WTC11 (cell line): ENCODE results near the gene ATP2B3. TPM values are rescaled to one million over a fixed set of nuclear protein-coding genes. Genes with fewer than 3 reads are reported as not detected.

ENCODE experiments used
- ATAC-seq: fragments of 200-7000 bp; cut with Tn5 transposase; 2 replicates; pipeline ENCODE4 v1.10.0; 2021; ENCODE audit warnings: mild to moderate bottlenecking, moderate library complexity
- CTCF ChIA-PET: fragments of 300-600 bp; sonication (Branson Sonifier 250); formaldehyde crosslinking; loops from one replicate; lab custom pipeline; 2021; ENCODE audit warnings: antibody characterized with exemption; lab: Charles Lee
- POLR2A ChIA-PET: fragments of 350-600 bp; sonication (Branson Sonifier 250); formaldehyde crosslinking; loops from one replicate; lab custom pipeline; 2021; ENCODE audit warnings: antibody characterized with exemption; lab: Charles Lee
- DNase-seq: peaks from one replicate; pipeline ENCODE4 v3.0.0; 2021; ENCODE audit warnings: low spot score
- H3K27ac Mint-ChIP-seq: 2 replicates; pipeline ENCODE4 v1.8.0; 2021; ENCODE audit warnings: mixed read lengths
- H3K27me3 Mint-ChIP-seq: 2 replicates; pipeline ENCODE4 v1.8.0; 2021; ENCODE audit warnings: low read depth, mild to moderate bottlenecking, moderate library complexity, mixed read lengths
- H3K36me3 Mint-ChIP-seq: 2 replicates; pipeline ENCODE4 v1.8.0; 2021; ENCODE audit warnings: mixed read lengths
- H3K4me1 Mint-ChIP-seq: 2 replicates; pipeline ENCODE4 v1.8.0; 2022; ENCODE audit warnings: mixed read lengths
- H3K4me3 Mint-ChIP-seq: 2 replicates; pipeline ENCODE4 v1.8.0; 2021; ENCODE audit warnings: mild to moderate bottlenecking, moderate library complexity, mixed read lengths
- H3K9me3 Mint-ChIP-seq: 2 replicates; pipeline ENCODE4 v1.8.0; 2021; ENCODE audit warnings: mixed read lengths
- ETV6 ChIP-seq: sonication (generic); formaldehyde crosslinking; IDR thresholded peaks from 2 replicates; pipeline ENCODE4 v1.8.1; 2022; ENCODE audit warnings: mild to moderate bottlenecking, missing genetic modification reagents
- GTF2I ChIP-seq: fragments of 250-450 bp; sonication (Bioruptor Pico); conservative IDR thresholded peaks from 2 replicates; pipeline ENCODE4 v1.4.0; 2021; ENCODE audit warnings: mild to moderate bottlenecking
- HMGA2 ChIP-seq: fragments of 250-450 bp; sonication (Bioruptor Pico); IDR thresholded peaks from 2 replicates; pipeline ENCODE4 v1.4.0; 2021; ENCODE audit warnings: mild to moderate bottlenecking, moderate library complexity
- KAT7 ChIP-seq: sonication (generic); formaldehyde crosslinking; IDR thresholded peaks from 2 replicates; pipeline ENCODE4 v1.8.1; 2023; ENCODE audit warnings: missing genetic modification reagents, mild to moderate bottlenecking, borderline replicate concordance
- NFE2L1 ChIP-seq: sonication (generic); formaldehyde crosslinking; IDR thresholded peaks from 2 replicates; pipeline ENCODE4 v1.8.1; 2023; ENCODE audit warnings: missing genetic modification reagents
- NR2C2 ChIP-seq: sonication (generic); formaldehyde crosslinking; IDR thresholded peaks from 2 replicates; pipeline ENCODE4 v1.8.0; 2022; ENCODE audit warnings: mild to moderate bottlenecking, missing genetic modification reagents
- NR3C1 ChIP-seq: sonication (generic); formaldehyde crosslinking; conservative IDR thresholded peaks from 2 replicates; pipeline ENCODE4 v1.8.1; 2023; ENCODE audit warnings: low read depth, mild to moderate bottlenecking, missing genetic modification reagents
- SMAD3 ChIP-seq: sonication (generic); formaldehyde crosslinking; IDR thresholded peaks from 2 replicates; pipeline ENCODE4 v1.8.0; 2022; ENCODE audit warnings: missing genetic modification reagents, mild to moderate bottlenecking, borderline replicate concordance
- SP1 ChIP-seq: sonication (generic); formaldehyde crosslinking; conservative IDR thresholded peaks from 2 replicates; pipeline ENCODE4 v1.8.1; 2022; ENCODE audit warnings: missing genetic modification reagents
- ZNF396 ChIP-seq: fragments of 250-450 bp; sonication (Bioruptor Pico); IDR thresholded peaks from 2 replicates; pipeline ENCODE4 v1.8.0; 2021; ENCODE audit warnings: mild to moderate bottlenecking, moderate library complexity, borderline replicate concordance
- ZNF416 ChIP-seq: fragments of 250-450 bp; sonication (Bioruptor Pico); IDR thresholded peaks from 2 replicates; pipeline ENCODE4 v1.9.0; 2021; ENCODE audit warnings: mild to moderate bottlenecking, inconsistent platforms
- ZNF423 ChIP-seq: fragments of 250-450 bp; sonication (Bioruptor Pico); IDR thresholded peaks from 2 replicates; pipeline ENCODE4 v2.1.2; 2022; ENCODE audit warnings: mild to moderate bottlenecking, moderate library complexity
- total RNA-seq: library from RNA; stranded (reverse); gene quantifications from 3 replicates; pipeline ENCODE4 v1.2.3, GENCODE V29; 2021
- TF ChIP-seq, protein P1 (sequence below): sonication (generic); formaldehyde crosslinking; IDR thresholded peaks from 2 replicates; pipeline ENCODE4 v1.8.0; 2022; ENCODE audit warnings: mild to moderate bottlenecking, missing genetic modification reagents
- TF ChIP-seq, protein P2 (sequence below): fragments of 250-450 bp; sonication (Bioruptor Pico); IDR thresholded peaks from 2 replicates; pipeline ENCODE4 v1.9.0; 2021; ENCODE audit warnings: mild to moderate bottlenecking, borderline replicate concordance
- TF ChIP-seq, protein P3 (sequence below): fragments of 250-450 bp; sonication (Bioruptor Pico); IDR thresholded peaks from 2 replicates; pipeline ENCODE4 v1.9.0; 2021; ENCODE audit warnings: mild to moderate bottlenecking
- TF ChIP-seq, protein P4 (sequence below): sonication (generic); formaldehyde crosslinking; IDR thresholded peaks from 2 replicates; pipeline ENCODE4 v1.8.1; 2022; ENCODE audit warnings: mild to moderate bottlenecking, missing genetic modification reagents, moderate library complexity, borderline replicate concordance
- TF ChIP-seq, protein P5 (sequence below): sonication (generic); formaldehyde crosslinking; IDR thresholded peaks from 2 replicates; pipeline ENCODE4 v1.8.0; 2023; ENCODE audit warnings: missing genetic modification reagents, mild to moderate bottlenecking, borderline replicate concordance
- TF ChIP-seq, protein P6 (sequence below): sonication (generic); formaldehyde crosslinking; IDR thresholded peaks from 2 replicates; pipeline ENCODE4 v1.8.0; 2022; ENCODE audit warnings: mild to moderate bottlenecking, missing genetic modification reagents

Gene ATP2B3
- total RNA-seq, 1 experiment from 2014 or later, result 0.28 TPM

DNA sequence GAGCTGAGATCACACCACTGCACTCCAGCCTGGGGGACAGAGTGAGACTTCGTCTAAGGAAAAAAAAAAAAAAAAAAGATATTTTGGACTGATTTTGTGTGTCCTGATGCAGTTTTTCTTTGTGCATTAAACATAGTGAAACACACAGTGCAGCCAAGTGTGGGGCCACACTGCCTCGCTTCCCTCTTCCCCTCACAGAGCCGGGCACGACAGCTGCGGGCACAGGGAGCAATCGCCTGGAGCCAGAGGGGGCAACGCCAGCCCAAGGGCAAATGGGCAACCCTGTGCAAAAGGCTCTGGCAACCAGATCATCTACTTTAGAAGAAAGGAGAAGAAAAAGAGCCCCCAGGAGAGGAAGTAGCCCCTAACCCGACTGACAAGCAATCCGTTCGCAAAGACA lies 95.0 kb downstream of the ATP2B3 start (continued):
- no peak for TF ChIP-seq HMGA2 (CRISPR knock-in tag)
- TF ChIP-seq SMAD3 (CRISPR knock-in tag), result no peak
- no peak for TF ChIP-seq KAT7 (CRISPR knock-in tag)
- no peak for TF ChIP-seq ZNF423 (CRISPR knock-in tag)
- TF ChIP-seq ZNF396 (CRISPR knock-in tag), result no peak
- TF ChIP-seq ZNF416, result no peak
- TF ChIP-seq, protein P1, sequence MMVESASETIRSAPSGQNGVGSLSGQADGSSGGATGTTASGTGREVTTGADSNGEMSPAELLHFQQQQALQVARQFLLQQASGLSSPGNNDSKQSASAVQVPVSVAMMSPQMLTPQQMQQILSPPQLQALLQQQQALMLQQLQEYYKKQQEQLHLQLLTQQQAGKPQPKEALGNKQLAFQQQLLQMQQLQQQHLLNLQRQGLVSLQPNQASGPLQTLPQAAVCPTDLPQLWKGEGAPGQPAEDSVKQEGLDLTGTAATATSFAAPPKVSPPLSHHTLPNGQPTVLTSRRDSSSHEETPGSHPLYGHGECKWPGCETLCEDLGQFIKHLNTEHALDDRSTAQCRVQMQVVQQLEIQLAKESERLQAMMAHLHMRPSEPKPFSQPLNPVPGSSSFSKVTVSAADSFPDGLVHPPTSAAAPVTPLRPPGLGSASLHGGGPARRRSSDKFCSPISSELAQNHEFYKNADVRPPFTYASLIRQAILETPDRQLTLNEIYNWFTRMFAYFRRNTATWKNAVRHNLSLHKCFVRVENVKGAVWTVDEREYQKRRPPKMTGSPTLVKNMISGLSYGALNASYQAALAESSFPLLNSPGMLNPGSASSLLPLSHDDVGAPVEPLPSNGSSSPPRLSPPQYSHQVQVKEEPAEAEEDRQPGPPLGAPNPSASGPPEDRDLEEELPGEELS, result no peak

DNA sequence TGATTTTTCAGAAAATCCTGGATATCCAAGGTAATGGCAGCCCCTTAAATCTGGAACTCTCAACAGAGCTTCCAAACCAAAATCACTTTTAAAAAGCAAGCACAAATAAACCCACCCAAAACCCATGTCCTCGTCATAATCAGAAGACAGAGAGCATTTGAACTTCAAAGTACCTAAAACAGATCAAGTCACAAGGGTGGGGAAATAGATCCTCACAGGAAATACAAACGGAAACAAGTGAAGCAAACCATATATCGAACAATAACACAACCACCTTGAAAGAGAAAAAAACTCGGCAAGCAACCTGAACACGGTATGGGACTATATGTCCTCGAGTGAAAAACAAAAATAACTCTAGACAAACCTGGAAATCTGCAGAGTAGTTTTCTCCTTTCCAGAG lies 97.4 kb downstream of the ATP2B3 start:
- CTCF ChIA-PET, result interaction anchor here (1.1 to 2.7 kb wide), 3 partner anchors 22 to 54 kb away, joined by 3 to 8 read pairs (median 4); no protein-coding TSS in a partner anchor
- Mint-ChIP-seq H3K4me1 (no peaks in the 10 kb centered on the region), H3K36me3 (no peaks in the 10 kb centered on the region), H3K27me3 (peaks cover 53% of the 10 kb centered on the region), H3K9me3 (no peaks in the 10 kb centered on the region), H3K4me3 (no peak overlapping the region), H3K27ac (no peak overlapping the region)
- TF ChIP-seq ETV6 (CRISPR knock-in tag), result no peak
- TF ChIP-seq SMAD3 (CRISPR knock-in tag), result no peak
- TF ChIP-seq, protein P2, sequence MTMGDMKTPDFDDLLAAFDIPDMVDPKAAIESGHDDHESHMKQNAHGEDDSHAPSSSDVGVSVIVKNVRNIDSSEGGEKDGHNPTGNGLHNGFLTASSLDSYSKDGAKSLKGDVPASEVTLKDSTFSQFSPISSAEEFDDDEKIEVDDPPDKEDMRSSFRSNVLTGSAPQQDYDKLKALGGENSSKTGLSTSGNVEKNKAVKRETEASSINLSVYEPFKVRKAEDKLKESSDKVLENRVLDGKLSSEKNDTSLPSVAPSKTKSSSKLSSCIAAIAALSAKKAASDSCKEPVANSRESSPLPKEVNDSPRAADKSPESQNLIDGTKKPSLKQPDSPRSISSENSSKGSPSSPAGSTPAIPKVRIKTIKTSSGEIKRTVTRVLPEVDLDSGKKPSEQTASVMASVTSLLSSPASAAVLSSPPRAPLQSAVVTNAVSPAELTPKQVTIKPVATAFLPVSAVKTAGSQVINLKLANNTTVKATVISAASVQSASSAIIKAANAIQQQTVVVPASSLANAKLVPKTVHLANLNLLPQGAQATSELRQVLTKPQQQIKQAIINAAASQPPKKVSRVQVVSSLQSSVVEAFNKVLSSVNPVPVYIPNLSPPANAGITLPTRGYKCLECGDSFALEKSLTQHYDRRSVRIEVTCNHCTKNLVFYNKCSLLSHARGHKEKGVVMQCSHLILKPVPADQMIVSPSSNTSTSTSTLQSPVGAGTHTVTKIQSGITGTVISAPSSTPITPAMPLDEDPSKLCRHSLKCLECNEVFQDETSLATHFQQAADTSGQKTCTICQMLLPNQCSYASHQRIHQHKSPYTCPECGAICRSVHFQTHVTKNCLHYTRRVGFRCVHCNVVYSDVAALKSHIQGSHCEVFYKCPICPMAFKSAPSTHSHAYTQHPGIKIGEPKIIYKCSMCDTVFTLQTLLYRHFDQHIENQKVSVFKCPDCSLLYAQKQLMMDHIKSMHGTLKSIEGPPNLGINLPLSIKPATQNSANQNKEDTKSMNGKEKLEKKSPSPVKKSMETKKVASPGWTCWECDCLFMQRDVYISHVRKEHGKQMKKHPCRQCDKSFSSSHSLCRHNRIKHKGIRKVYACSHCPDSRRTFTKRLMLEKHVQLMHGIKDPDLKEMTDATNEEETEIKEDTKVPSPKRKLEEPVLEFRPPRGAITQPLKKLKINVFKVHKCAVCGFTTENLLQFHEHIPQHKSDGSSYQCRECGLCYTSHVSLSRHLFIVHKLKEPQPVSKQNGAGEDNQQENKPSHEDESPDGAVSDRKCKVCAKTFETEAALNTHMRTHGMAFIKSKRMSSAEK (CRISPR knock-in tag), result no peak
- TF ChIP-seq, protein P3, sequence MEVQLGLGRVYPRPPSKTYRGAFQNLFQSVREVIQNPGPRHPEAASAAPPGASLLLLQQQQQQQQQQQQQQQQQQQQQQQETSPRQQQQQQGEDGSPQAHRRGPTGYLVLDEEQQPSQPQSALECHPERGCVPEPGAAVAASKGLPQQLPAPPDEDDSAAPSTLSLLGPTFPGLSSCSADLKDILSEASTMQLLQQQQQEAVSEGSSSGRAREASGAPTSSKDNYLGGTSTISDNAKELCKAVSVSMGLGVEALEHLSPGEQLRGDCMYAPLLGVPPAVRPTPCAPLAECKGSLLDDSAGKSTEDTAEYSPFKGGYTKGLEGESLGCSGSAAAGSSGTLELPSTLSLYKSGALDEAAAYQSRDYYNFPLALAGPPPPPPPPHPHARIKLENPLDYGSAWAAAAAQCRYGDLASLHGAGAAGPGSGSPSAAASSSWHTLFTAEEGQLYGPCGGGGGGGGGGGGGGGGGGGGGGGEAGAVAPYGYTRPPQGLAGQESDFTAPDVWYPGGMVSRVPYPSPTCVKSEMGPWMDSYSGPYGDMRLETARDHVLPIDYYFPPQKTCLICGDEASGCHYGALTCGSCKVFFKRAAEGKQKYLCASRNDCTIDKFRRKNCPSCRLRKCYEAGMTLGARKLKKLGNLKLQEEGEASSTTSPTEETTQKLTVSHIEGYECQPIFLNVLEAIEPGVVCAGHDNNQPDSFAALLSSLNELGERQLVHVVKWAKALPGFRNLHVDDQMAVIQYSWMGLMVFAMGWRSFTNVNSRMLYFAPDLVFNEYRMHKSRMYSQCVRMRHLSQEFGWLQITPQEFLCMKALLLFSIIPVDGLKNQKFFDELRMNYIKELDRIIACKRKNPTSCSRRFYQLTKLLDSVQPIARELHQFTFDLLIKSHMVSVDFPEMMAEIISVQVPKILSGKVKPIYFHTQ (CRISPR knock-in tag), result no peak
- TF ChIP-seq NR3C1 (CRISPR knock-in tag), result no peak
- no peak for TF ChIP-seq GTF2I
- TF ChIP-seq ZNF396 (CRISPR knock-in tag), result no peak
- TF ChIP-seq, protein P4, sequence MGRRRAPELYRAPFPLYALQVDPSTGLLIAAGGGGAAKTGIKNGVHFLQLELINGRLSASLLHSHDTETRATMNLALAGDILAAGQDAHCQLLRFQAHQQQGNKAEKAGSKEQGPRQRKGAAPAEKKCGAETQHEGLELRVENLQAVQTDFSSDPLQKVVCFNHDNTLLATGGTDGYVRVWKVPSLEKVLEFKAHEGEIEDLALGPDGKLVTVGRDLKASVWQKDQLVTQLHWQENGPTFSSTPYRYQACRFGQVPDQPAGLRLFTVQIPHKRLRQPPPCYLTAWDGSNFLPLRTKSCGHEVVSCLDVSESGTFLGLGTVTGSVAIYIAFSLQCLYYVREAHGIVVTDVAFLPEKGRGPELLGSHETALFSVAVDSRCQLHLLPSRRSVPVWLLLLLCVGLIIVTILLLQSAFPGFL (CRISPR knock-in tag), result no peak
- TF ChIP-seq, protein P5, sequence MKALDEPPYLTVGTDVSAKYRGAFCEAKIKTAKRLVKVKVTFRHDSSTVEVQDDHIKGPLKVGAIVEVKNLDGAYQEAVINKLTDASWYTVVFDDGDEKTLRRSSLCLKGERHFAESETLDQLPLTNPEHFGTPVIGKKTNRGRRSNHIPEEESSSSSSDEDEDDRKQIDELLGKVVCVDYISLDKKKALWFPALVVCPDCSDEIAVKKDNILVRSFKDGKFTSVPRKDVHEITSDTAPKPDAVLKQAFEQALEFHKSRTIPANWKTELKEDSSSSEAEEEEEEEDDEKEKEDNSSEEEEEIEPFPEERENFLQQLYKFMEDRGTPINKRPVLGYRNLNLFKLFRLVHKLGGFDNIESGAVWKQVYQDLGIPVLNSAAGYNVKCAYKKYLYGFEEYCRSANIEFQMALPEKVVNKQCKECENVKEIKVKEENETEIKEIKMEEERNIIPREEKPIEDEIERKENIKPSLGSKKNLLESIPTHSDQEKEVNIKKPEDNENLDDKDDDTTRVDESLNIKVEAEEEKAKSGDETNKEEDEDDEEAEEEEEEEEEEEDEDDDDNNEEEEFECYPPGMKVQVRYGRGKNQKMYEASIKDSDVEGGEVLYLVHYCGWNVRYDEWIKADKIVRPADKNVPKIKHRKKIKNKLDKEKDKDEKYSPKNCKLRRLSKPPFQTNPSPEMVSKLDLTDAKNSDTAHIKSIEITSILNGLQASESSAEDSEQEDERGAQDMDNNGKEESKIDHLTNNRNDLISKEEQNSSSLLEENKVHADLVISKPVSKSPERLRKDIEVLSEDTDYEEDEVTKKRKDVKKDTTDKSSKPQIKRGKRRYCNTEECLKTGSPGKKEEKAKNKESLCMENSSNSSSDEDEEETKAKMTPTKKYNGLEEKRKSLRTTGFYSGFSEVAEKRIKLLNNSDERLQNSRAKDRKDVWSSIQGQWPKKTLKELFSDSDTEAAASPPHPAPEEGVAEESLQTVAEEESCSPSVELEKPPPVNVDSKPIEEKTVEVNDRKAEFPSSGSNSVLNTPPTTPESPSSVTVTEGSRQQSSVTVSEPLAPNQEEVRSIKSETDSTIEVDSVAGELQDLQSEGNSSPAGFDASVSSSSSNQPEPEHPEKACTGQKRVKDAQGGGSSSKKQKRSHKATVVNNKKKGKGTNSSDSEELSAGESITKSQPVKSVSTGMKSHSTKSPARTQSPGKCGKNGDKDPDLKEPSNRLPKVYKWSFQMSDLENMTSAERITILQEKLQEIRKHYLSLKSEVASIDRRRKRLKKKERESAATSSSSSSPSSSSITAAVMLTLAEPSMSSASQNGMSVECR (CRISPR knock-in tag), result no peak
- TF ChIP-seq NR2C2 (CRISPR knock-in tag), result no peak
- TF ChIP-seq NFE2L1 (CRISPR knock-in tag), result no peak
- no peak for TF ChIP-seq SP1 (CRISPR knock-in tag)
- TF ChIP-seq, protein P6, sequence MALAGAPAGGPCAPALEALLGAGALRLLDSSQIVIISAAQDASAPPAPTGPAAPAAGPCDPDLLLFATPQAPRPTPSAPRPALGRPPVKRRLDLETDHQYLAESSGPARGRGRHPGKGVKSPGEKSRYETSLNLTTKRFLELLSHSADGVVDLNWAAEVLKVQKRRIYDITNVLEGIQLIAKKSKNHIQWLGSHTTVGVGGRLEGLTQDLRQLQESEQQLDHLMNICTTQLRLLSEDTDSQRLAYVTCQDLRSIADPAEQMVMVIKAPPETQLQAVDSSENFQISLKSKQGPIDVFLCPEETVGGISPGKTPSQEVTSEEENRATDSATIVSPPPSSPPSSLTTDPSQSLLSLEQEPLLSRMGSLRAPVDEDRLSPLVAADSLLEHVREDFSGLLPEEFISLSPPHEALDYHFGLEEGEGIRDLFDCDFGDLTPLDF, result no peak
- ATAC-seq (no peak), DNase-seq (no peak)
- POLR2A ChIA-PET, result no interaction called here
